OCI-LY3 (cell line): Measurements from ENCODE around the gene HOXB6.
A peak's percentile ranks its signal among the peaks of the same experiment; 100 is the strongest.

Experiments
- H2AFZ ChIP-seq: fragments of 200-600, 300-600 bp; shearing (Covaris generic); 2 replicates; pipeline ENCODE4 v1.6.0; 2014; ENCODE audit warnings: antibody characterized with exemption, low read depth, low read length
- H3K27ac ChIP-seq: fragments of 200-600, 300-600 bp; sonication (generic); 2 replicates; pipeline ENCODE4 v1.5.1; 2014; ENCODE audit warnings: mild to moderate bottlenecking, low read length, moderate library complexity, mixed read lengths
- H3K27me3 ChIP-seq: fragments of 200-600, 300-600 bp; sonication (generic); 2 replicates; pipeline ENCODE4 v1.6.1; 2014; ENCODE audit warnings: low read depth, low read length, mixed read lengths
- H3K36me3 ChIP-seq: fragments of 200-600, 300-600 bp; sonication (generic); replicated peaks from 2 replicates; pipeline ENCODE3; 2014; ENCODE audit warnings: low read depth, low read length, mixed read lengths
- H3K4me1 ChIP-seq: fragments of 300-600, 200-600 bp; sonication (generic); 2 replicates; pipeline ENCODE4 v1.6.1; 2014; ENCODE audit warnings: low read length, mixed read lengths
- H3K4me2 ChIP-seq: fragments of 200-600, 300-600 bp; sonication (generic); 2 replicates; pipeline ENCODE4 v1.6.1; 2014; ENCODE audit warnings: low read length, mixed read lengths
- H3K4me3 ChIP-seq: fragments of 300-600, 200-600 bp; sonication (generic); 2 replicates; pipeline ENCODE4 v1.5.1; 2014; ENCODE audit warnings: antibody characterized with exemption, mild to moderate bottlenecking, low read length, moderate library complexity
- H3K79me2 ChIP-seq: fragments of 300-600, 200-600 bp; shearing (Covaris generic); 2 replicates; pipeline ENCODE4 v1.6.1; 2014; ENCODE audit warnings: mild to moderate bottlenecking, low read length, mixed read lengths
- H3K9ac ChIP-seq: fragments of 300-600, 200-600 bp; shearing (Covaris generic); 2 replicates; pipeline ENCODE4 v1.6.0; 2014; ENCODE audit warnings: mild to moderate bottlenecking, low read length, moderate library complexity
- H3K9me3 ChIP-seq: fragments of 200-600, 300-600 bp; shearing (Covaris generic); 2 replicates; pipeline ENCODE4 v1.6.1; 2014; ENCODE audit warnings: low read length, mixed read lengths; ENCODE audit not compliant: insufficient read depth
- H4K20me1 ChIP-seq: fragments of 200-600, 300-600 bp; sonication (generic); 2 replicates; pipeline ENCODE4 v1.6.1; 2016; ENCODE audit warnings: low read length, mixed read lengths; ENCODE audit not compliant: insufficient read depth
- CTCF ChIP-seq: fragments of 200-600, 300-600 bp; sonication (generic); IDR thresholded peaks from 2 replicates; pipeline ENCODE4 v1.5.1; 2014; ENCODE audit warnings: antibody characterized with exemption, low read length, low read depth
- EZH2phosphoT487 ChIP-seq: fragments of 200-600 bp; shearing (Covaris generic); IDR thresholded peaks from 2 replicates; pipeline ENCODE4 v1.6.1; 2018; ENCODE audit warnings: antibody characterized with exemption, mixed run types, low read depth

The HOXB6 gene

GRCh38 chr17:48609759-48610281 lies 5.0 kb upstream of the HOXB6 start:
- TF ChIP-seq CTCF (no peak), EZH2phosphoT487 (no peak)
- Histone ChIP-seq H4K20me1 (no peaks in the 10 kb centered on the region), H3K36me3 (no peaks in the 10 kb centered on the region), H3K79me2 (0 out of 2 replicates have a peak, but pooled peaks cover 3% of the 10 kb centered on the region), H3K4me1 (peaks cover 9% of the 10 kb centered on the region; the same call in 1 of the 2 replicates), H3K4me2 (peak overlapping the region; percentile 96), H3K27me3 (peaks cover 5% of the 10 kb centered on the region; the same call in 1 of the 2 replicates), H3K4me3 (peak overlapping the region; percentile 85), H3K27ac (no peak overlapping the region), H2AFZ (peak overlapping the region; percentile 93), H3K9ac (peak overlapping the region; percentile 90), H3K9me3 (no peaks in the 10 kb centered on the region)

GRCh38 chr17:48609033-48609432 lies 4.2 kb upstream of the HOXB6 start:
- H3K4me3 ChIP-seq, result no peak overlapping the region
- H3K4me1 ChIP-seq, result peaks cover 16% of the 10 kb centered on the region; the same call in 1 of the 2 replicates
- H3K9me3 ChIP-seq, result no peaks in the 10 kb centered on the region
- H3K9ac ChIP-seq, result no peak overlapping the region
- 0 out of 2 replicates have a peak, but pooled peaks cover 3% of the 10 kb centered on the region for H3K79me2 ChIP-seq
- H2AFZ ChIP-seq, result no peak overlapping the region
- H3K27me3 ChIP-seq, result peaks cover 5% of the 10 kb centered on the region; the same call in 1 of the 2 replicates
- no peak overlapping the region for H3K27ac ChIP-seq
- H3K4me2 ChIP-seq, result no peak overlapping the region
- no peak for TF ChIP-seq CTCF
- no peak for TF ChIP-seq EZH2phosphoT487
- no peaks in the 10 kb centered on the region for H4K20me1 ChIP-seq
- no peaks in the 10 kb centered on the region for H3K36me3 ChIP-seq

GRCh38 chr17:48608494-48608834 lies 3.7 kb upstream of the HOXB6 start:
- Histone ChIP-seq H4K20me1 (no peaks in the 10 kb centered on the region), H3K4me1 (peaks cover 16% of the 10 kb centered on the region; the same call in 1 of the 2 replicates), H3K27ac (no peak overlapping the region), H3K9me3 (no peaks in the 10 kb centered on the region), H3K79me2 (0 out of 2 replicates have a peak, but pooled peaks cover 3% of the 10 kb centered on the region), H3K4me3 (no peak overlapping the region), H3K4me2 (no peak overlapping the region), H3K36me3 (no peaks in the 10 kb centered on the region), H2AFZ (no peak overlapping the region), H3K27me3 (no peaks in the 10 kb centered on the region; the same call in 1 of the 2 replicates), H3K9ac (no peak overlapping the region)
- TF ChIP-seq CTCF (no peak), EZH2phosphoT487 (no peak)

GRCh38 chr17:48606892-48607614 lies 2.3 kb upstream of the HOXB6 start:
- Histone ChIP-seq H3K9me3 (no peaks in the 10 kb centered on the region), H4K20me1 (no peaks in the 10 kb centered on the region), H2AFZ (no peak overlapping the region), H3K79me2 (0 out of 2 replicates have a peak, but pooled peaks cover 3% of the 10 kb centered on the region), H3K4me1 (peaks cover 21% of the 10 kb centered on the region; the same call in 1 of the 2 replicates), H3K36me3 (no peaks in the 10 kb centered on the region), H3K4me2 (no peak overlapping the region), H3K27me3 (no peaks in the 10 kb centered on the region), H3K4me3 (no peak overlapping the region), H3K27ac (no peak overlapping the region), H3K9ac (no peak overlapping the region)
- no peak for TF ChIP-seq EZH2phosphoT487
- no peak for TF ChIP-seq CTCF
